WTC11 (cell line): ENCODE measurements around the gene ARHGAP10. TPM values are rescaled to one million over a fixed set of nuclear protein-coding genes. Genes with fewer than 3 reads are reported as not detected.

Source experiments
- ATAC-seq: fragments of 200-7000 bp; cut with Tn5 transposase; 2 replicates; pipeline ENCODE4 v1.10.0; 2021; ENCODE audit warnings: mild to moderate bottlenecking, moderate library complexity
- CTCF ChIA-PET: fragments of 300-600 bp; sonication (Branson Sonifier 250); formaldehyde crosslinking; loops from one replicate; lab custom pipeline; 2021; ENCODE audit warnings: antibody characterized with exemption; lab: Charles Lee
- POLR2A ChIA-PET: fragments of 350-600 bp; sonication (Branson Sonifier 250); formaldehyde crosslinking; loops from one replicate; lab custom pipeline; 2021; ENCODE audit warnings: antibody characterized with exemption; lab: Charles Lee
- DNase-seq: peaks from one replicate; pipeline ENCODE4 v3.0.0; 2021; ENCODE audit warnings: low spot score
- H3K27ac Mint-ChIP-seq: 2 replicates; pipeline ENCODE4 v1.8.0; 2021; ENCODE audit warnings: mixed read lengths
- H3K27me3 Mint-ChIP-seq: 2 replicates; pipeline ENCODE4 v1.8.0; 2021; ENCODE audit warnings: low read depth, mild to moderate bottlenecking, moderate library complexity, mixed read lengths
- H3K36me3 Mint-ChIP-seq: 2 replicates; pipeline ENCODE4 v1.8.0; 2021; ENCODE audit warnings: mixed read lengths
- H3K4me1 Mint-ChIP-seq: 2 replicates; pipeline ENCODE4 v1.8.0; 2022; ENCODE audit warnings: mixed read lengths
- H3K4me3 Mint-ChIP-seq: 2 replicates; pipeline ENCODE4 v1.8.0; 2021; ENCODE audit warnings: mild to moderate bottlenecking, moderate library complexity, mixed read lengths
- H3K9me3 Mint-ChIP-seq: 2 replicates; pipeline ENCODE4 v1.8.0; 2021; ENCODE audit warnings: mixed read lengths
- ATF1 ChIP-seq: sonication (generic); formaldehyde crosslinking; IDR thresholded peaks from 2 replicates; pipeline ENCODE4 v1.8.1; 2023; ENCODE audit warnings: mild to moderate bottlenecking, moderate library complexity, missing genetic modification reagents
- CBFB ChIP-seq: sonication (generic); formaldehyde crosslinking; IDR thresholded peaks from 2 replicates; pipeline ENCODE4 v1.8.1; 2022; ENCODE audit warnings: mild to moderate bottlenecking, low read depth, missing genetic modification reagents
- ELF4 ChIP-seq: sonication (generic); formaldehyde crosslinking; IDR thresholded peaks from 2 replicates; pipeline ENCODE4 v1.8.1; 2022; ENCODE audit warnings: low read depth, mild to moderate bottlenecking, moderate library complexity, missing genetic modification reagents
- ESRRA ChIP-seq: sonication (generic); formaldehyde crosslinking; IDR thresholded peaks from 2 replicates; pipeline ENCODE4 v1.8.1; 2022; ENCODE audit warnings: mild to moderate bottlenecking, missing genetic modification reagents, borderline replicate concordance
- GABPB1 ChIP-seq: sonication (generic); formaldehyde crosslinking; IDR thresholded peaks from 2 replicates; pipeline ENCODE4 v1.8.1; 2023; ENCODE audit warnings: mild to moderate bottlenecking, missing genetic modification reagents
- GRHL2 ChIP-seq: fragments of 250-450 bp; sonication (Bioruptor Pico); IDR thresholded peaks from 2 replicates; pipeline ENCODE4 v1.8.0; 2022; ENCODE audit warnings: mild to moderate bottlenecking, moderate library complexity; ENCODE audit not compliant: insufficient replicate concordance, severe bottlenecking
- NFE2L1 ChIP-seq: sonication (generic); formaldehyde crosslinking; IDR thresholded peaks from 2 replicates; pipeline ENCODE4 v1.8.1; 2023; ENCODE audit warnings: missing genetic modification reagents
- NR2C2 ChIP-seq: sonication (generic); formaldehyde crosslinking; IDR thresholded peaks from 2 replicates; pipeline ENCODE4 v1.8.0; 2022; ENCODE audit warnings: mild to moderate bottlenecking, missing genetic modification reagents
- NR3C1 ChIP-seq: sonication (generic); formaldehyde crosslinking; conservative IDR thresholded peaks from 2 replicates; pipeline ENCODE4 v1.8.1; 2023; ENCODE audit warnings: low read depth, mild to moderate bottlenecking, missing genetic modification reagents
- RELA ChIP-seq: sonication (generic); formaldehyde crosslinking; IDR thresholded peaks from 2 replicates; pipeline ENCODE4 v1.8.1; 2022; ENCODE audit warnings: missing genetic modification reagents, mild to moderate bottlenecking, borderline replicate concordance
- RORB ChIP-seq: fragments of 250-450 bp; sonication (Bioruptor Pico); IDR thresholded peaks from 2 replicates; pipeline ENCODE4 v1.9.0; 2021; ENCODE audit warnings: mild to moderate bottlenecking
- SMAD4 ChIP-seq: sonication (generic); formaldehyde crosslinking; IDR thresholded peaks from 2 replicates; pipeline ENCODE4 v1.8.0; 2022; ENCODE audit warnings: mild to moderate bottlenecking, missing genetic modification reagents
- TCF7 ChIP-seq: sonication (generic); formaldehyde crosslinking; IDR thresholded peaks from 2 replicates; pipeline ENCODE4 v1.8.0; 2022; ENCODE audit warnings: mild to moderate bottlenecking, low read depth, missing genetic modification reagents, moderate library complexity
- ZBTB21 ChIP-seq: sonication (generic); formaldehyde crosslinking; IDR thresholded peaks from 2 replicates; pipeline ENCODE4 v1.8.1; 2023; ENCODE audit warnings: mild to moderate bottlenecking, missing genetic modification reagents, borderline replicate concordance
- ZNF232 ChIP-seq: sonication (generic); formaldehyde crosslinking; IDR thresholded peaks from 2 replicates; pipeline ENCODE4 v1.8.0; 2022; ENCODE audit warnings: mild to moderate bottlenecking, missing genetic modification reagents
- ZNF416 ChIP-seq: fragments of 250-450 bp; sonication (Bioruptor Pico); IDR thresholded peaks from 2 replicates; pipeline ENCODE4 v1.9.0; 2021; ENCODE audit warnings: mild to moderate bottlenecking, inconsistent platforms
- ZNF423 ChIP-seq: fragments of 250-450 bp; sonication (Bioruptor Pico); IDR thresholded peaks from 2 replicates; pipeline ENCODE4 v2.1.2; 2022; ENCODE audit warnings: mild to moderate bottlenecking, moderate library complexity
- total RNA-seq: library from RNA; stranded (reverse); gene quantifications from 3 replicates; pipeline ENCODE4 v1.2.3, GENCODE V29; 2021
- TF ChIP-seq, protein P1 (sequence below): sonication (generic); formaldehyde crosslinking; IDR thresholded peaks from 2 replicates; pipeline ENCODE4 v1.8.1; 2023; ENCODE audit warnings: mild to moderate bottlenecking, missing genetic modification reagents, borderline replicate concordance
- TF ChIP-seq, protein P2 (sequence below): sonication (generic); formaldehyde crosslinking; IDR thresholded peaks from 2 replicates; pipeline ENCODE4 v1.8.1; 2022; ENCODE audit warnings: missing genetic modification reagents, borderline replicate concordance
- TF ChIP-seq, protein P3 (sequence below): fragments of 250-450 bp; sonication (Bioruptor Pico); conservative IDR thresholded peaks from 2 replicates; pipeline ENCODE4 v1.9.0; 2021; ENCODE audit warnings: mild to moderate bottlenecking
- TF ChIP-seq, protein P4 (sequence below): fragments of 250-450 bp; sonication (Bioruptor Pico); IDR thresholded peaks from 2 replicates; pipeline ENCODE4 v1.9.0; 2021; ENCODE audit warnings: moderate library complexity, mild to moderate bottlenecking, inconsistent platforms, borderline replicate concordance
- TF ChIP-seq, protein P5 (sequence below): sonication (generic); formaldehyde crosslinking; conservative IDR thresholded peaks from 2 replicates; pipeline ENCODE4 v1.8.1; 2022; ENCODE audit warnings: mild to moderate bottlenecking, missing genetic modification reagents
- TF ChIP-seq, protein P6 (sequence below): sonication (generic); formaldehyde crosslinking; IDR thresholded peaks from 2 replicates; pipeline ENCODE4 v1.8.0; 2023; ENCODE audit warnings: missing genetic modification reagents

The ARHGAP10 gene
- total RNA-seq, 1 experiment from 2014 or later, result 9.6 TPM

DNA sequence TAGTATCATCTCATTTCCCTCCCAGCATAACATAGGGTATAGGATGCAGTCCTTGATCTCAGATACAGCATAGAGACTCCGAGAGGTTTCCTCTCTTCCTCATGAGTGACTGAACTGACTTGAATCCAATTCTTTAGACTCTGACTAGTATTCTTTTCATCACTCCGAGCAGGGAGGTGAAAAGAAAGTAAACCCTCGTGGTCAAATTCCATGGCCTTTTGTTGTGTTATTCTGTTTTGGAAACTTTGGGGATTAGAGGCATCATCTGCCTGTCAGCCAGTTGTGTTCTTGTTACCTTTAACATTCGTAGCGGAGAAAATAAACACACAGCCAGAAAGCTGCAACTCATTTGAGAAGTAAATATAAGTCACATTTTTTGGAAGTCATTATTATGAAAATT lies 206.6 kb downstream of the ARHGAP10 start:
- Mint-ChIP-seq H3K27me3 (no peaks in the 10 kb centered on the region), H3K9me3 (no peaks in the 10 kb centered on the region; the same call in 1 of the 2 replicates), H3K36me3 (no peaks in the 10 kb centered on the region), H3K4me3 (no peak overlapping the region), H3K27ac (no peak overlapping the region), H3K4me1 (peaks cover 7% of the 10 kb centered on the region; the same call in 1 of the 2 replicates)
- CTCF ChIA-PET, result no interaction called here
- ATAC-seq (no peak), DNase-seq (no peak)
- POLR2A ChIA-PET, result no interaction called here
- TF ChIP-seq, protein P1, sequence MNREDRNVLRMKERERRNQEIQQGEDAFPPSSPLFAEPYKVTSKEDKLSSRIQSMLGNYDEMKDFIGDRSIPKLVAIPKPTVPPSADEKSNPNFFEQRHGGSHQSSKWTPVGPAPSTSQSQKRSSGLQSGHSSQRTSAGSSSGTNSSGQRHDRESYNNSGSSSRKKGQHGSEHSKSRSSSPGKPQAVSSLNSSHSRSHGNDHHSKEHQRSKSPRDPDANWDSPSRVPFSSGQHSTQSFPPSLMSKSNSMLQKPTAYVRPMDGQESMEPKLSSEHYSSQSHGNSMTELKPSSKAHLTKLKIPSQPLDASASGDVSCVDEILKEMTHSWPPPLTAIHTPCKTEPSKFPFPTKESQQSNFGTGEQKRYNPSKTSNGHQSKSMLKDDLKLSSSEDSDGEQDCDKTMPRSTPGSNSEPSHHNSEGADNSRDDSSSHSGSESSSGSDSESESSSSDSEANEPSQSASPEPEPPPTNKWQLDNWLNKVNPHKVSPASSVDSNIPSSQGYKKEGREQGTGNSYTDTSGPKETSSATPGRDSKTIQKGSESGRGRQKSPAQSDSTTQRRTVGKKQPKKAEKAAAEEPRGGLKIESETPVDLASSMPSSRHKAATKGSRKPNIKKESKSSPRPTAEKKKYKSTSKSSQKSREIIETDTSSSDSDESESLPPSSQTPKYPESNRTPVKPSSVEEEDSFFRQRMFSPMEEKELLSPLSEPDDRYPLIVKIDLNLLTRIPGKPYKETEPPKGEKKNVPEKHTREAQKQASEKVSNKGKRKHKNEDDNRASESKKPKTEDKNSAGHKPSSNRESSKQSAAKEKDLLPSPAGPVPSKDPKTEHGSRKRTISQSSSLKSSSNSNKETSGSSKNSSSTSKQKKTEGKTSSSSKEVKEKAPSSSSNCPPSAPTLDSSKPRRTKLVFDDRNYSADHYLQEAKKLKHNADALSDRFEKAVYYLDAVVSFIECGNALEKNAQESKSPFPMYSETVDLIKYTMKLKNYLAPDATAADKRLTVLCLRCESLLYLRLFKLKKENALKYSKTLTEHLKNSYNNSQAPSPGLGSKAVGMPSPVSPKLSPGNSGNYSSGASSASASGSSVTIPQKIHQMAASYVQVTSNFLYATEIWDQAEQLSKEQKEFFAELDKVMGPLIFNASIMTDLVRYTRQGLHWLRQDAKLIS, result no peak
- no peak for TF ChIP-seq ZNF416 (CRISPR knock-in tag)
- TF ChIP-seq, protein P2, sequence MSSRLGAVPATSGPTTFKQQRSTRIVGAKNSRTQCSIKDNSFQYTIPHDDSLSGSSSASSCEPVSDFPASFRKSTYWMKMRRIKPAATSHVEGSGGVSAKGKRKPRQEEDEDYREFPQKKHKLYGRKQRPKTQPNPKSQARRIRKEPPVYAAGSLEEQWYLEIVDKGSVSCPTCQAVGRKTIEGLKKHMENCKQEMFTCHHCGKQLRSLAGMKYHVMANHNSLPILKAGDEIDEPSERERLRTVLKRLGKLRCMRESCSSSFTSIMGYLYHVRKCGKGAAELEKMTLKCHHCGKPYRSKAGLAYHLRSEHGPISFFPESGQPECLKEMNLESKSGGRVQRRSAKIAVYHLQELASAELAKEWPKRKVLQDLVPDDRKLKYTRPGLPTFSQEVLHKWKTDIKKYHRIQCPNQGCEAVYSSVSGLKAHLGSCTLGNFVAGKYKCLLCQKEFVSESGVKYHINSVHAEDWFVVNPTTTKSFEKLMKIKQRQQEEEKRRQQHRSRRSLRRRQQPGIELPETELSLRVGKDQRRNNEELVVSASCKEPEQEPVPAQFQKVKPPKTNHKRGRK (CRISPR knock-in tag), result no peak
- TF ChIP-seq, protein P3, sequence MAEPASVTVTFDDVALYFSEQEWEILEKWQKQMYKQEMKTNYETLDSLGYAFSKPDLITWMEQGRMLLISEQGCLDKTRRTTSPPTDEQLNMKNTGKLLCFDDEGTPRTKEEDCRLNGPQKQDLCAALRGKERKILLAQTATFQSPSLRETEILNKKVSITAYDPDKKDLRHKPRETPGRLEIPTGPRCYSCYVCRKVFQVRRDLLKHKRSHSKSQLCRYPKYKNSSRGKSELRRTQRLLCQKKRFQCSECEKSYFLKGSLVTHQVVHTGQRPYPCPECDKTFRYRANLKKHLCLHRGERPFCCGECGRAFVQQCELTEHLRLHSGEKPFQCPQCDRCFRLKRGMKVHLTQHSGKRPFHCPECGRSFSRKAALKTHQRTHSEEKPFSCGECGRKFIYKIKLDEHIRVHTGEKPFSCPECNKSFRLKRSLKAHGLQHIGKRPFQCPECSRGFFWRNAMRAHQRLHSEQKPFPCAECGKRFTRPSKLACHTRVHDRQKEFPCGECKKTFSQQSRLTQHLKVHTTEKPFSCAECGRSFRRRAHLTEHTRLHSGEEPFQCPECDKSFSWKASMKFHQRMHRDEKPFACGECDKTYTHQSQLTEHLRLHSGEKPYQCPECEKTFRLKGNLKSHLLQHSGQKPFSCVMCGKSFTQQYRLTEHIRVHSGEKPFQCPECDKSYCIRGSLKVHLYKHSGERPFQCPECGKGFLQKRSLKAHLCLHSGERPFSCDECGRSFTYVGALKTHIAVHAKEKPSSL (CRISPR knock-in tag), result no peak
- TF ChIP-seq ELF4 (CRISPR knock-in tag), result no peak
- TF ChIP-seq, protein P4, sequence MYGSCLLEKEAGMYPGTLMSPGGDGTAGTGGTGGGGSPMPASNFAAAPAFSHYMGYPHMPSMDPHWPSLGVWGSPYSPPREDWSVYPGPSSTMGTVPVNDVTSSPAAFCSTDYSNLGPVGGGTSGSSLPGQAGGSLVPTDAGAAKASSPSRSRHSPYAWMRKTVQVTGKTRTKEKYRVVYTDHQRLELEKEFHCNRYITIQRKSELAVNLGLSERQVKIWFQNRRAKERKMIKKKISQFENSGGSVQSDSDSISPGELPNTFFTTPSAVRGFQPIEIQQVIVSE, result no peak
- TF ChIP-seq ESRRA (CRISPR knock-in tag), result no peak
- TF ChIP-seq ATF1 (CRISPR knock-in tag), result no peak
- no peak for TF ChIP-seq GRHL2
- no peak for TF ChIP-seq GABPB1
- no peak for TF ChIP-seq NR2C2 (CRISPR knock-in tag)

DNA sequence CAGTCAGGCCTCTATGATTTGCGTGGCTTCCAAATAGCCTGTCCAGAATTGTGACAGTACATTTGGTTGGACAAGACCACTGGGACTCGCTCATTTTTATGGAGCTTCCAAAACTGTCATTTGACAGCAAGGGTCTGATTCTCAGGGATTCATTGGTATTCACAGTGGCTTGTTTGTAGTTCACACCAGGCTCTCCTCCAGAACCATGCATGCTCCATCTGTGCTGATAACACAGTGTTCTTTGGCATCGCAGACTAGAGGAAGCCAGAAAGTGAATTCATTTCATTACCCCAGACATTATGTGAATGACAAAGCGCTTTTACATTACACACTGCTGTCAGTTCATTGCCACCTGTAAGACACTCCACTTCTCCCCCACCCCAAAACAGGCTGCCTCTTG lies 208.3 kb downstream of the ARHGAP10 start:
- TF ChIP-seq RORB (CRISPR knock-in tag) (no peak), NR2C2 (CRISPR knock-in tag) (no peak), SMAD4 (CRISPR knock-in tag) (no peak), ZNF423 (CRISPR knock-in tag) (no peak), NR3C1 (no peak), ZNF232 (CRISPR knock-in tag) (no peak), TCF7 (CRISPR knock-in tag) (no peak), CBFB (no peak), ZBTB21 (no peak), RELA (CRISPR knock-in tag) (no peak), GRHL2 (no peak), NFE2L1 (CRISPR knock-in tag) (no peak)
- TF ChIP-seq, protein P3 (CRISPR knock-in tag), result no peak
- TF ChIP-seq, protein P5, sequence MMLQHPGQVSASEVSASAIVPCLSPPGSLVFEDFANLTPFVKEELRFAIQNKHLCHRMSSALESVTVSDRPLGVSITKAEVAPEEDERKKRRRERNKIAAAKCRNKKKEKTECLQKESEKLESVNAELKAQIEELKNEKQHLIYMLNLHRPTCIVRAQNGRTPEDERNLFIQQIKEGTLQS, result no peak
- TF ChIP-seq, protein P6, sequence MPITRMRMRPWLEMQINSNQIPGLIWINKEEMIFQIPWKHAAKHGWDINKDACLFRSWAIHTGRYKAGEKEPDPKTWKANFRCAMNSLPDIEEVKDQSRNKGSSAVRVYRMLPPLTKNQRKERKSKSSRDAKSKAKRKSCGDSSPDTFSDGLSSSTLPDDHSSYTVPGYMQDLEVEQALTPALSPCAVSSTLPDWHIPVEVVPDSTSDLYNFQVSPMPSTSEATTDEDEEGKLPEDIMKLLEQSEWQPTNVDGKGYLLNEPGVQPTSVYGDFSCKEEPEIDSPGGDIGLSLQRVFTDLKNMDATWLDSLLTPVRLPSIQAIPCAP (CRISPR knock-in tag), result no peak
- Mint-ChIP-seq H3K27me3 (no peaks in the 10 kb centered on the region), H3K4me1 (peaks cover 7% of the 10 kb centered on the region; the same call in 1 of the 2 replicates), H3K9me3 (no peaks in the 10 kb centered on the region; the same call in 1 of the 2 replicates), H3K4me3 (no peak overlapping the region), H3K27ac (peak overlapping the region; percentile 50; the same call in 1 of the 2 replicates), H3K36me3 (no peaks in the 10 kb centered on the region)
- DNase-seq, result no peak
- POLR2A ChIA-PET, result no interaction called here
- no peak for ATAC-seq
- CTCF ChIA-PET, result no interaction called here
